GM10248 (cell line): ENCODE data around the gene PLEKHG4.
A peak's percentile ranks its signal among the peaks of the same experiment; 100 is the strongest.

Experiments used
- CTCF ChIA-PET: fragments of 300-600 bp; sonication (Branson Sonifier 250); formaldehyde crosslinking; extraction: SDS; loops from one replicate; lab custom pipeline; 2021; ENCODE audit warnings: antibody characterized with exemption; lab: Yijun Ruan, JAX
- POLR2A ChIA-PET: fragments of 350-650 bp; sonication (Branson Sonifier 250); formaldehyde crosslinking; extraction: SDS; loops from one replicate; lab custom pipeline; 2020; ENCODE audit warnings: antibody characterized with exemption; lab: Yijun Ruan, JAX
- DNase-seq: peaks from one replicate; pipeline ENCODE4 v3.0.0; 2012; ENCODE audit errors: extremely low spot score
- TF ChIP-seq, protein P1 (sequence below): IDR thresholded peaks from 2 replicates; pipeline ENCODE4 v1.5.1; 2012; ENCODE audit warnings: mild to moderate bottlenecking, low read depth; ENCODE audit errors: extremely low read depth, missing control alignments, control extremely low read depth

PLEKHG4 gene

DNA sequence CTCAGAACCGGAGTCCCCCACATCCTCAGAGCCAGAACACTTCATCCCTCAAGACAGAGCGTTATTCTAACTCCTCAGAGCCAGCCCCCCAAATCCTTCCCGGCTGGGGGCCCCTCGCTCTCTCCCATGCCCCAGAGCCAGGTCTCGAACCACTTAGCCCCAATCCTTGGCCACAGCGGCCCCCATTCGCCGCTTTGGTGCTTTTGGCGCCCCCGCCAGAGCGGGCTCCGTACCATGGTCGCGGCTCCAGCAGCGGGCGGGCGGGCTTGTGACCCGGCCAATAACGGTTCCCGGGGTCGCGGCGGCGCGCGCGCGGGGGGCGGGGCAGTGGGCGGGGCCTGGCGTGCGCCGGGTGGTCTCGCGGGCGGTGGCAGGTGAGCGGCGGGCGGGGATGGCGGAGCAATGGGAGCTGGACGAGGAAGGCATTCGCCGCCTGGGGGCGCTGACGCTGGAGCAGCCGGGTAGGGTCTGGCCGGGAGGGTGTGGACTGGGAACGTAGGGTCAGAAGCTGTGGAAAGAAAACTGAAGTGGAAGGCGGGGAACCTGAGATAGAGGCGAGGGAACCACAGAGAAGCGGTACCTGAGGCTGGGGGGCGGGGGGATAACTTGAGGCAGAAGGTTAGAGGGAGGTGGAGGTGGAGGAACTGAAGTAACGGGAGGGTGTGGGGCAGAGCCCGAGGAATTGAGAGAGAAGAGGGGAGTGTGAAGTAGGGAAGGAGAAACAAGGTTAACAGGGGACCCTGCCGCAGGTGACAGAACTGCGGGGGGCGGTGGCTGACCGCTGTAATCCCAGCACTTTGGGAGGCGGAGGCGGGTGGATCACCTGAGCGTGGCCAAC, 47.4 kb downstream of the PLEKHG4 start, which contains the start of the genes KCTD19 and LRRC36:
TSS of gene KCTD19 (minus strand) at position 270 of the 838 bp plus-strand sequence. CDS start at position 236, 34 bp downstream.
TSS of gene LRRC36 (plus strand) at position 344 of the 838 bp plus-strand sequence. CDS start at position 392, 48 bp downstream.
- CTCF ChIA-PET, result interaction anchor here (0.9 to 5.2 kb wide), 20 partner anchors 9 to 222 kb away, joined by 3 to 23 read pairs (median 4); partner anchors contain the start of genes ATP6V0D1 and ZDHHC1
- DNase-seq, result peak; percentile 80
- POLR2A ChIA-PET, result no interaction called here
- TF ChIP-seq, protein P1, sequence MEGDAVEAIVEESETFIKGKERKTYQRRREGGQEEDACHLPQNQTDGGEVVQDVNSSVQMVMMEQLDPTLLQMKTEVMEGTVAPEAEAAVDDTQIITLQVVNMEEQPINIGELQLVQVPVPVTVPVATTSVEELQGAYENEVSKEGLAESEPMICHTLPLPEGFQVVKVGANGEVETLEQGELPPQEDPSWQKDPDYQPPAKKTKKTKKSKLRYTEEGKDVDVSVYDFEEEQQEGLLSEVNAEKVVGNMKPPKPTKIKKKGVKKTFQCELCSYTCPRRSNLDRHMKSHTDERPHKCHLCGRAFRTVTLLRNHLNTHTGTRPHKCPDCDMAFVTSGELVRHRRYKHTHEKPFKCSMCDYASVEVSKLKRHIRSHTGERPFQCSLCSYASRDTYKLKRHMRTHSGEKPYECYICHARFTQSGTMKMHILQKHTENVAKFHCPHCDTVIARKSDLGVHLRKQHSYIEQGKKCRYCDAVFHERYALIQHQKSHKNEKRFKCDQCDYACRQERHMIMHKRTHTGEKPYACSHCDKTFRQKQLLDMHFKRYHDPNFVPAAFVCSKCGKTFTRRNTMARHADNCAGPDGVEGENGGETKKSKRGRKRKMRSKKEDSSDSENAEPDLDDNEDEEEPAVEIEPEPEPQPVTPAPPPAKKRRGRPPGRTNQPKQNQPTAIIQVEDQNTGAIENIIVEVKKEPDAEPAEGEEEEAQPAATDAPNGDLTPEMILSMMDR, result peak; percentile 52

DNA sequence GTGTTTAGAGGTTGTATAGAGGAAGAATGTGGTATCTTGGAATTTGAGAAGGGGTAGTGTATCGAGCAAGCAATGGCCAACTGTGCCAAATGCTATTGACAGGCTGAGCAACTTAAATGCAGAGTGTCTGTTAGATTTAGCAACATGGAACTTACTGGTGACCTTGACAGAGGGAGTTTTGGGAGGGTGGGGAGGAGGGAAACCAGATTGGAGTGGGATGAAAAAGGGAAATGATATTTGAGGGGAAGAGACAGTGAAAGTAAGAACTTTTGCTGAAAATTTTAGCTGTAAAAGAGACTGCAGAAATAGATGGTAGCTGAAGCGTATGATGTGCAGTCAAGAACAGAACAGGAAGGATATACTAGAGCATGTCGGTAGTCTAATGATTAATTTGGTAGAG, 48.4 kb downstream of the PLEKHG4 start:
- ChIA-PET POLR2A (no interaction called here), CTCF (interaction anchor here (0.7 to 5.2 kb wide), 12 partner anchors 10 to 140 kb away, joined by 3 to 23 read pairs (median 4); partner anchors contain the start of gene ZDHHC1)
- TF ChIP-seq, protein P1, result no peak
- DNase-seq, result peak; percentile 34

DNA sequence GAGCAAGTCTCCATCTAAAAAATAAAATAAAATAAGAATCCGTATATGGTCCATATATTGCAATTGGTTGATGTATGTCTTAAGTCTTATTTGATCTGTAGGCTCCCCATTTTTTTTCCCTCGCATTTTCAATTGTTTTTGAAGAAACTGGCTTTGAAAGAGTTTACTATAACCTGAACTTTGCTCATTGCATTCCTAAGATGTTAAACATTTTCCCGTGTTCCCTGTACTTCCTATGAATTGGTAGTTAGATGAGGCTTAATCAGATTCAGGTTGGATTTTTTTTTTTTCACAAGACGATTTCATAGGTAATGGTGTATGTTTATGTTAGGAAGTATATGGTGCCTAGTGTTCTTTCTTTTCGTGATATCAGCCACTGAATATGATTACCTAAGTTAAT, 50.6 kb downstream of the PLEKHG4 start:
- ChIA-PET POLR2A (no interaction called here), CTCF (interaction anchor here (1.2 to 5.2 kb wide), 3 partner anchors 14 to 70 kb away, joined by 3 to 18 read pairs (median 3); no protein-coding TSS in a partner anchor)
- DNase-seq, result no peak
- TF ChIP-seq, protein P1, result no peak

DNA sequence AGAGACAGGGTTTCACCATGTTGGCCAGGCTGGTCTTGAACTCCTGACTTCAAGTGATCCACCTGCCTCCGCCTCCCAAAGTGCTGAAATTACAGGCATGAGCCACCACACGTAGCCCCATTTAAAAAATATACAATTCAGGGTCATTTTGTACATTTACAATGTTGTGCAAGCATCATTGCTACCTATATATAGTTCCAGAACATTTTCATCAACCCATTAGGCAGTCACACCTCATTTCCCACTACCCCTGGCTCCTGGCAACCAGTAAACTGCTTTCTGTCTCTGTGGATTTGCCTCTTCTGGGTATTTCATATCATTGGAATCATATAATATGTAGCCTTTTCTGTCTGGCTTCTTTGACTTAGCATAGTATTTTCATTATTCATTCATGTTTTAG, 54.0 kb downstream of the PLEKHG4 start:
- TF ChIP-seq, protein P1, result no peak
- ChIA-PET CTCF (interaction anchor here (1.4 kb wide), 1 partner anchor 13 kb away, joined by 3 read pairs; no protein-coding TSS in a partner anchor), POLR2A (no interaction called here)
- DNase-seq, result no peak

DNA sequence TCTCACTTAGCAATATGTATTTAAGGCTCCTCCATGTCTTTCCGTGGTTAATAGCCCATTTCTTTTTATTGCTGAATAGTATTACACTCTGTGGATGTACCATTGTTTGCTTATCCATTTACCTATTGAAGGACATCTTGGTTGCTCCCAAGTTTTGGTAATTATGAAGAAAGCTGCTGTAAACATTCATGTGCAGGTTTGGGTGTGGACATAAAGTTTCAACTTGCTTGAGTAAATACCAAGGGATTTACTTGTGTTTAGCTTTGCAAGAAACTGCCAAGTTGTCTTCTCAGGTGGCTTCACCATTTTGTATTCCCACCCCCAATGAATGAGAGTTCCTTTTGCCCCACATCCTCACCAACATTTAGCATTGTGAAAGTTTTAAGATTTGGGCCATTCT, 56.8 kb downstream of the PLEKHG4 start:
- no peak for DNase-seq
- TF ChIP-seq, protein P1, result no peak
- CTCF ChIA-PET, result interaction anchor here (1.5 kb wide), 2 partner anchors 9 to 10 kb away, joined by 3 to 4 read pairs; partner anchors contain the start of genes KCTD19 and LRRC36
- POLR2A ChIA-PET, result no interaction called here

DNA sequence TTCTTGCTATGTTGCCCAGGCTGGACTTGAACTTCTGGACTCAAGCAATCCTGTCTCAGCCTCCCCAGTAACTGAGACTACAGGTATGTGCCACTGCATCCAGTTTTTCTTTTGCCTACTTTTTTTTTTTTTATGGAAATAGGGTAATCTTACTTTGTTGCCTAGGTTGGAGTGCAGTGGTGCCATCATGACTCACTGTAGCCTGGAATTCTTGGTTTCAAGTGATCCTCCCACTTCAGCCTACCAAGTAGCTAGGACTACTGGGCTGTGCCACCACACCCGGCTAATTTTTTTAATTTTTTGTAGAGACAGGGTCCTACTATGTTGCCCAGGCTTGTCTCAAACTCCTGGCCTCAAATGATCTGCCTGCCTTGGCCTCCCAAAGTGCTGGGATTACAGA, 57.3 kb downstream of the PLEKHG4 start:
- ChIA-PET CTCF (interaction anchor here (1.1 to 1.5 kb wide), 3 partner anchors 9 to 11 kb away, joined by 3 to 4 read pairs (median 3); partner anchors contain the start of genes KCTD19 and LRRC36), POLR2A (no interaction called here)
- no peak for DNase-seq
- TF ChIP-seq, protein P1, result no peak
